Cerebellar nuclear complex (tissue), 1 donor: ENCODE results near the gene MIS12.

Experiments
- DNase-seq, 2 experiments: peaks; one replicate each; lab custom pipeline; 2025; lab: John Stamatoyannopoulos, UW

MIS12 gene, protein sequence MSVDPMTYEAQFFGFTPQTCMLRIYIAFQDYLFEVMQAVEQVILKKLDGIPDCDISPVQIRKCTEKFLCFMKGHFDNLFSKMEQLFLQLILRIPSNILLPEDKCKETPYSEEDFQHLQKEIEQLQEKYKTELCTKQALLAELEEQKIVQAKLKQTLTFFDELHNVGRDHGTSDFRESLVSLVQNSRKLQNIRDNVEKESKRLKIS

GRCh38 chr17:5486206-5487124 lies at the start of gene MIS12:
TSS of gene MIS12 (plus strand) at chr17:5486566. CDS start at chr17:5488863, 2,297 bp downstream.
- DNase-seq, result peak; percentile 71 to 89

DNA sequence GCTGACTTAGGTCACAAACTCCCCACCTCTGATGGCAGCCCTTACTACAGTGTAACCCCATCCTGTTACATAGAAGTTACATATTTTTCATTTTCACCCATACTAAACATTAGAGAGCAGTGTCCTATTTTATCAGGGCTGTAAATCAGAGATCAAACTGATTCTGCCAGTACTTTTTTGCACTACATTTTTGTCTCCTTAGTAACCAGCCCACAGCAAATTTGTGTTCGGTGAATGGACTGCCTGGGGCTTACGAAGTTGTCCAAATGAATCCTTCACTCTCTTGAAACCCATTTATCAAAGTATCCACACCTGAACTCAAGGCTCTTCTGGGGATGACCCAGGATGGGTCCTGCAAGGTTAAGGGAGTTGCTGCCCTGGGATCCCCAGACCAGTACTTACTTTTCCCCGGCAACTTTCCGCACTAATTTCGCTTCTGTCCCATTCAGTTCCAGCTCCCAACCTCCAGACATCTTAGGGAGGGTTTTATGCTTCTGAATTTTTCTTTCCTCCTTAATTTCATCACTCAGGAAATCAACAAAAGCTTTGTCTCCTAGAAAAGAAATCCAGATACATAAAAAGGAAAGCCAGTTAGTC lies 48.5 kb upstream of the MIS12 start:
- DNase-seq, result no peak

DNA sequence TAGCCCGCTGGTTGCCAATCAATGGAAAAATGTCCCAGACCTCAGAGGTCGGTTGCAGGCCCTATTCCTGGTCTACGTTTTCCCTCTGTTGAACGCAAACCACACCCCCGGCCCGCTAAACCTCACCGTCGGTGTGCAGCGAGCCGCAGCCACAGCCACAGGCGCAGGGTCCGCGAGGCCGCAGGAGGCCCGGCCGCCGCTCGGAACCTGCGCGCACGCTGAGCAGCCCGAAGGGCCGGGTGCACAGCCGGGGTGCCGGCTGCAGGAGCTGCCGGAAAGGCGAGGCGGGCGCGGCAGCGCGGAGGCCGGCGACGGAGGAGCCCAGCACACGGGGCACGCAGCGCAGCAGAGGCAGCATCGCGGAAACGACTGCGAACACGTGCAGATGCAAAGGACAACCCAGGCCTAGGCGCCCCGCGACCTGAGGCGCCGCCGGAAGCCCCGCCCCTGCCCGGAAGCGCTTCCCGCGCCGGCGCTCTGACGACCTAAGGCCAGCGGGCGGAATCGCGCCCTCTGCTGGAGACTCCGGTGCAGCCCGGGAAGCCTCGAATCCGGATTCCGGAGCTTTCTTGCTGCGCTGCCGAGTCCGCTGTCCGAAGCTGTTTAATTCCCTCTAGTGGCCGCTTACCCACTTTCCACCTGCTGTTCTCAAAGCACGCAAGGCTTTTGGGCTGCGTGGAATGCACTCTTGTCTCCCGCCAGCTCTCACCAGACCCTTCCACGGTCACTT lies 47.5 kb upstream of the MIS12 start, which contains the start of gene C1QBP:
TSS of gene C1QBP (minus strand) at position 440 of the 730 bp plus-strand sequence. CDS start at position 358, 82 bp downstream.
- peak in 1 of 2 experiments; percentile 24 for DNase-seq

- no peak for DNase-seq
These were observed 47.0 kb upstream of the MIS12 start for GRCh38 chr17:5439446-5439764.

GRCh38 chr17:5443728-5444127 lies 42.6 kb upstream of the MIS12 start:
- no peak for DNase-seq

DNA sequence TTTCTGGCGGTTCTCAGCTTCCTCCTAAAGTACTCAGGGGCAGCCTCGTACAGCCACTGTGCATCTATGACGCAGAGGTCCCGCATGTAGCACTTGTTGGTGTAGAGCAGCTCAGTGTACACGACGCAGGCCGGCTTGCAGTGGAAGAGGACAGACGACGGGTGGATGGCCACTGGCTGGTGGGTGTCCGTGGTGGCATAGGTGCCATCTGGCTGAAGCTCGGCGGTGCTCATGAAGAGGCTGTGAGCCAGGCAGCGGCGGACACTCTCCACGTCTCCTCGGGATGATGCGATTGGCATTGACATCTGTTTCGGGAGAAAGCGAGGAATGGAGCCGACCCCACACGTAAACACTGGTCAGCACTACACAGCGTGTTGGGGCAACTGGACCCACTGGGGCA lies 42.2 kb upstream of the MIS12 start:
- DNase-seq, result no peak

DNA sequence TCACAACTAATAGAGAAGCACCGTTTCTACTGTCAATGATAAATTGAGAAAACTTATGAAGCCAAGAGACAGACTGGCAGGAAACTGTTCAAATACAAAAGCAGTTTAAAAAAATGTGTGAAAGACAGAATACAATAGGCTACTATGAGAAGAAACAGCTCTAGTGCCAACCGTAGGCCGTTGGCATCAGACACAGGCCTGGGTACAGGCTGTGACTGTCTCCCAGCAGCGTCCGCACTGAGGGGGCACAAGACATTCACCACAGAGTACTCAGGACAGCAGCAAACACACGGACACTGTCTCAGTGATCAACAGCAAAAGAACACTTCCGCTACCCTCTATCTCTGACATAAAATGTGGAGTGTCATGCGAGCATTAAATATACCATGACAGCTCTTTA lies 39.6 kb upstream of the MIS12 start:
- no peak for DNase-seq

DNA sequence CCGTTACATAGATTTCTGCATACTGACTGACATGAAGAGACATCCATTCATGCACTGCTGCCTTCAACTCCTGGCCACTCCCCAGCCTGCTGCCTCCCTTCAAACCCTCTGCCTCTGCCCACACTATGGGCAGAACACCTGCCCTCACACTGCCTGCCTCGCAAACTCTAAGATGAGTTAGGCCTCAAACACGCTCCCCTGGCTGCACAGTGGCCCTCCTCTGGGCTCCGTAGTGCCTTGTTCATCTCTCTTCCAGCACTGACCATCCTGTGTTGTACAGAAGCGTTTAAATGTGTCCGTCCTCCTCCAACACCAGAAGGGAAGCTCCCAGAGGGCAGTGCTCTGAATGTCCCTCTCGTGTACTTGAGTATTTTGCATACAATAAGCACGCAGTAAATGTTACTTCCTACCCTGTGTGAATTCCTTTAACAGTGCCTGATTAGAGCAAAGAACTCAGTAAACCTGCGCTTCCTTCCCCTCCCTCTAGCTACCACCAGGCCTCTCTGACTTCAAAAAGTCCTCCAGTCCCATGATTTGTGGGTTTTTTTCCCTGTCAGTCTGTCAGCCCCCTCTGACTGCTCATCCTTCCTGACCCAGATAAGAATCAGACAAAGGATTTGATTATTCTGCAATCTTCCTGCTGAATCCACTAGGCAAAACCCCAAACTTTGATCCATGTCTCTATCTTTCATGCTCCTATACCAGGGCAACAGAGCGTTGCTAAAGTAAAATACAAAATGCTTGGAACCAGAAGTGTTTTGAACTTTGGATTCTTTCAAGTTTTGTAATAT lies 21.5 kb upstream of the MIS12 start:
- DNase-seq, result no peak

GRCh38 chr17:5466295-5466694 lies 20.1 kb upstream of the MIS12 start:
- DNase-seq, result no peak

DNA sequence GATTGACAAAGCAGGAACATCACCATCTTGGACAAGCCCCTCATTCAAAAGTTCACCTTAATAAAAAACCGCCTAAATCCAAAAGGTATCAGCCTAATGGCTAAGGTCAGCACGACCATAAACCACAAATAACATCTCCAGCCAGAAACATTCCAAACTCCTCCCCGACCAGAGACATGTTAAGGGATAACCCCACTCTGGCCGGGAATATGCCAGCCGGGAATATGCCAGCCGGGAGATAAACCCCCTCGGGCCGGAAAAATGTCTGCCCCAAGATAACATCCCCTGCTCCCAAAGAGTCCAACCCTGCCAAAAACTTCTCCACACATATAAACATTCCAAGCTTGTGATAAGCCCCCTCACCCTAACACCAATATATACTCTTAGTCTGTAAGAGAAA lies 18.9 kb upstream of the MIS12 start:
- no peak for DNase-seq

DNA sequence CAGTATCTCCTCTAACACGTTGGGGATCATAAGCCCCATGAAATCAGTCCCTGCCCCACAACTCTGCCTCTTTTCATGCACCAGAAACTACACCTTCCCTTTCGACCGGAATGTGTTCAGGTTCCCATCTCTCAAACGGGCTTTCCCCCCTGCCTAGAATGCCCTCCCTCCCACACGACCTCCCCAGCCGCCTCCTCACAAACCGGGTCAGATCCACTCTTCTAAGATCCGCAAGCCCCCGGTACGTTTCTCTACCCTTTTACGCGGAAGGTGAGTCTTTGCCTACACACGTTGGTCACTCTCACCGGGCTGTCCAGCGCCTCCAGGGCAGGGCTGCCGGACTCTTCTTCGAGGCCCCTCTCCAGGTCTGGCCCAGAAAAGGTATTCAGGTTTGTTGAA lies 18.3 kb upstream of the MIS12 start:
- DNase-seq, result no peak

- no peak for DNase-seq
These were observed 13.9 kb upstream of the MIS12 start for GRCh38 chr17:5472511-5472910.

DNA sequence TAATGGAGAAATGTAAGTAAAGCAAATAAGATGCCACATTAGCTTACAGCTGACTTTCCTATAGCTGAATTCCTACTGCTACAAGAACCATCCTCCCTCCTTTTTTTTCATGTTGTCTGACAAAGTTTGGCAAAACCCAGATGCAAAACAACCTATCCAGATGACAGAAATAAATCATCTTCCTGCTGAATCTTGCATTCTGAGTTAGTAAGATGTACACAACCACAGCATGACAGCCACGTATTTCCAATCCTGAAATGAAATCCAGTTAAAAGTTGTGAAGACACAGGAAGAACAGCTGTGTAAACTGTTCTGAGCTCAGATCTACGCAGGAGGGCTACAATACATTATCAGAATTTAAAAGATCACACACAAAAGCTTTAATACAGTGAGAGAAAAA lies 12.5 kb upstream of the MIS12 start:
- DNase-seq, result no peak

GRCh38 chr17:5478992-5479391 lies 7.4 kb upstream of the MIS12 start:
- no peak for DNase-seq

GRCh38 chr17:5480962-5481361 lies 5.4 kb upstream of the MIS12 start:
- no peak for DNase-seq

- DNase-seq, result no peak
These were observed 4.9 kb upstream of the MIS12 start for GRCh38 chr17:5481451-5481850.

GRCh38 chr17:5485270-5486205 lies 828 bp upstream of the MIS12 start, which contains the start of gene DERL2:
TSS of gene DERL2 (minus strand) at chr17:5486178. CDS start at chr17:5486161, 17 bp downstream.
- DNase-seq, result no peak

- DNase-seq, result no peak
These were observed 2.4 kb downstream of the MIS12 start for GRCh38 chr17:5488752-5489151.

DNA sequence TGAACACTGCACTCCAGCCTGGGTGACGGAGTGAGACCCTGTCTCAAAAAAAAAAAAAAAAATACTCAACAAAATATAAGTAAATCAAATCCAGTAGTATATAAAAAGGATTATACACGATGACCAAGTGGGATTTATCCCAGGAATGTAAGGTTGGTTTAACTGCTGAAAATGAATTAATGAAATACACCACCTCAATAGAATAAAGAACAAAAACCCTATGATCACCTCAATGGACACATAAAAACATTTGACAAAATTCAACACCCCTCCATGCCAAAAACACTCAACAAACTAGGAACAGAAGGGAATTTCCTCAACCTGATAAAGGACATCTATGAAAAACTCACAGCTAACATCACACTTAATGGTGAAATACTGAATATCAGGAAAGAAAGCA lies 6.6 kb downstream of the MIS12 start:
- no peak for DNase-seq
